BLaER1 (cell line): ENCODE measurements around the gene COL4A6.

Experiments used
- H3K27ac ChIP-seq: shearing (Covaris generic); formaldehyde crosslinking; 2 replicates; pipeline ENCODE4 v1.8.1; 2022
- H3K27me3 ChIP-seq: shearing (Covaris generic); formaldehyde crosslinking; 2 replicates; pipeline ENCODE4 v1.8.1; 2022
- H3K36me3 ChIP-seq: shearing (Covaris generic); formaldehyde crosslinking; 2 replicates; pipeline ENCODE4 v1.8.1; 2022
- H3K4me1 ChIP-seq: shearing (Covaris generic); formaldehyde crosslinking; 2 replicates; pipeline ENCODE4 v1.8.1; 2022
- H3K4me2 ChIP-seq: shearing (Covaris generic); formaldehyde crosslinking; 2 replicates; pipeline ENCODE4 v1.8.1; 2022
- H3K4me3 ChIP-seq: shearing (Covaris generic); formaldehyde crosslinking; 2 replicates; pipeline ENCODE4 v1.8.1; 2022
- H3K9ac ChIP-seq: shearing (Covaris generic); formaldehyde crosslinking; 2 replicates; pipeline ENCODE4 v1.8.1; 2022
- H3K9me3 ChIP-seq: shearing (Covaris generic); formaldehyde crosslinking; 2 replicates; pipeline ENCODE4 v1.8.1; 2022
- H4K20me1 ChIP-seq: shearing (Covaris generic); formaldehyde crosslinking; 2 replicates; pipeline ENCODE4 v1.8.1; 2022
- Cebpa-rat ChIP-seq: shearing (Covaris generic); IDR thresholded peaks from 2 replicates; pipeline ENCODE4 v1.8.1; 2022

COL4A6 gene

DNA sequence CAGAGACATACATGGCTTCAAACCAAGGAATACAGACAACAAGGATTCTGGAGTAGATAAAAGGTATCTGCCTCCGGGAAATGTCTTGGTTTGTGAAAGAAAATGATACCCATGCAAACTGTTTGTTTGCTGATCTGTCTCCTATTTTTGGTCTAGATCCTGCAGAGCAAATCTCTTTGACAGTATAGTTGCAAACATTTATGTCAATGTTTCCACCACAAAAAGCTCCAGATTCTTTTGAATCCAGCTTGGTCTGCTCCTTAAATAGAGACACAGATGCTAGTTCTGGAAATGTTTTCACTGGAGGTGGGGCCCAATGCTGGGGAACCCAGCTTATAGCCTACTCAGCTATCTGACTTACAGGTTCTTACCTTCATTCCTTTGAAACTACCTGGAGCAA is 226.9 kb downstream of the COL4A6 start:
- no peak overlapping the region for H3K9ac ChIP-seq
- H3K27me3 ChIP-seq: peaks cover 83% of the 10 kb centered on the region
- TF ChIP-seq Cebpa-rat: no peak
- H3K4me3 ChIP-seq: no peak overlapping the region
- H3K27ac ChIP-seq: no peak overlapping the region
- H3K36me3 ChIP-seq: no peaks in the 10 kb centered on the region
- H4K20me1 ChIP-seq: peaks cover 5% of the 10 kb centered on the region; the same call in 1 of the 2 replicates
- H3K4me1 ChIP-seq: no peaks in the 10 kb centered on the region
- H3K9me3 ChIP-seq: no peaks in the 10 kb centered on the region
- no peak overlapping the region for H3K4me2 ChIP-seq

DNA sequence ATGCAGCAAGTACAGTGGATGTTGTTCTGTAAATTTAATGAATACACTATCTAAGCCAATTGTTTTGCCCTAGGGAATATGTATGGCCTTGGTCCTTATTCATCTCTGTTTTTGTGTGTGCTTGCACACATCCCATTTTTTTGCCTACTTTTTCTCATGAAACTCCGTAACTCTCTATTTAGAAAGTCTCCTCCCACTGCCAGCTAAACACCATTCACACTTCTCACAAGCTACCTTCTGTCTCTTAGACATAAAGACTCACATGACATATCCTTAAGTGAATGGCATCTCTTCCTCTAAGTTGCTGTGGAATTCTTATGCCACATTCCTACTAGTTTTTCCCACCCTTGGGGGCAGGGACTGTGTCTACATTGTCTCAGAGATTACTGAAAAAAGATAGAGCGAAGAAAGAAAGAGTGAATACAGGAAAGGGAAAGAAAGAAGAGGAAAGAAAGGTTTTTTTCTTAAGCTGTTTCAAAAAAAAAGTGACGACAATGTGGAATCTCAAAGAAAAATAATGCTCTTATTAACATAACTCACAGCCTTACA is 229.1 kb downstream of the COL4A6 start:
- no peak overlapping the region for H3K27ac ChIP-seq
- no peaks in the 10 kb centered on the region for H3K36me3 ChIP-seq
- peaks cover 84% of the 10 kb centered on the region for H3K27me3 ChIP-seq
- no peaks in the 10 kb centered on the region for H3K9me3 ChIP-seq
- no peak overlapping the region for H3K4me2 ChIP-seq
- H4K20me1 ChIP-seq: peaks cover 5% of the 10 kb centered on the region; the same call in 1 of the 2 replicates
- no peak for TF ChIP-seq Cebpa-rat
- no peak overlapping the region for H3K9ac ChIP-seq
- no peaks in the 10 kb centered on the region for H3K4me1 ChIP-seq
- H3K4me3 ChIP-seq: no peak overlapping the region

DNA sequence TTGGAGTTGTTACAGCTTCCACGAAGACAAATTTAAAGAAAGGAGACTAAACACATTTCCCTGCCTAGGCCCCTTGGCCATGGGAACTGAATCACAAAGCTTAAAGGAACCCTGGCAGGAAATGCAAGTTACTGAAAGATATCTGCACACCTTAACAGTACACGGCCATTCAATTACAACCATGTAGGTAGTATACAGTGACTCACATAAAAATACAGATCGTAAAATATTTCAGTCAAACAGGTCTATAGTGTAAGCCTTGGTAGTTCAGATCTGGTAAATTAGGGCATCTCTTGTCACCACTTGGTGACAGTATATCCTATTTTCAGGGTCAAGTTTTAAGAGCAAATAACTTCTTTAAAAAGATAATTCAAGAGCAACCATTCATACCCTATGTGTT is 234.7 kb downstream of the COL4A6 start:
- H3K9me3 ChIP-seq: no peaks in the 10 kb centered on the region
- H3K27me3 ChIP-seq: peaks cover 87% of the 10 kb centered on the region
- no peak for TF ChIP-seq Cebpa-rat
- no peaks in the 10 kb centered on the region for H3K4me1 ChIP-seq
- H3K27ac ChIP-seq: no peak overlapping the region
- no peak overlapping the region for H3K9ac ChIP-seq
- H4K20me1 ChIP-seq: peaks cover 2% of the 10 kb centered on the region; the same call in 1 of the 2 replicates
- H3K4me2 ChIP-seq: no peak overlapping the region
- no peaks in the 10 kb centered on the region for H3K36me3 ChIP-seq
- no peak overlapping the region for H3K4me3 ChIP-seq

DNA sequence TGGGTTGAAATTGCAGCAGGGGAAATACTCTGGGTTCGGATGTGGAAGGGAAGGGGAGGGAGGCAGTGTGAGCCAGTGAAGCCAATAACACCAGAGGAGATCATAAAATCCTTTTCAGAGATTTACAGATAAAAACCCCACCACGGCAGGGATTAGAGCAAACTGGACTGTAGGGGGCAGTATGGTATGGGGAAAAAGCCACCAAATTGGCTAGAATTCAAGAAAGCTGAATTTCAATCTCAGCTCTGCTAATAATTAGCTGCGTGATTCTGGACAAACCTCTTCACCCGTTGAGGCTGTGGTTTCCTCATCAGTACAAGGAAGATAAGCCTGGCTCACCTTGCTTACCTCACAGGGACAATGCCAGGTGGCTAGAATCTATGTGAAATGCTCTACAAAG is 238.5 kb downstream of the COL4A6 start:
- Histone ChIP-seq H3K36me3 (no peaks in the 10 kb centered on the region), H4K20me1 (no peaks in the 10 kb centered on the region), H3K9ac (no peak overlapping the region), H3K27ac (no peak overlapping the region), H3K27me3 (peaks cover 94% of the 10 kb centered on the region), H3K4me2 (no peak overlapping the region), H3K4me1 (no peaks in the 10 kb centered on the region), H3K4me3 (no peak overlapping the region), H3K9me3 (no peaks in the 10 kb centered on the region)
- TF ChIP-seq Cebpa-rat: no peak

DNA sequence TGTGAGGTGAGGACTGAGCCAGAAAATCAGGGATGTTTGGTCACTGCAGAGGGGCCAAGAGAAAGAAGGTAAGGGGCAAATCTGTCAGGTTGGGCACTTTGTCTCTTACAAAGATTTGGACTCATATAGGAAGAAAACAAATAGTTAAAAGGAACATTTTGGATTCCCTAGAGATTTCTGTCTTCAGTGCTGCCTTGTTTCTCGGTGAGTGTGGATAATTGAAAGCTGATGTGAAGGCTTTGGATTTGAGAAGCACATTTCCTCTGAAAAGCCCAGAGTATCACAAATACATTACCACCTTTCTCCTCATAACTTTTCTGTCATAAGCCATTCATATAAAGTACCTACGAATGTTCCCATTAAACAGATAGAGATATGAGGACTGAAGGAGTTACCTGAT is 239.2 kb downstream of the COL4A6 start:
- no peaks in the 10 kb centered on the region for H4K20me1 ChIP-seq
- H3K27me3 ChIP-seq: peaks cover 94% of the 10 kb centered on the region

DNA sequence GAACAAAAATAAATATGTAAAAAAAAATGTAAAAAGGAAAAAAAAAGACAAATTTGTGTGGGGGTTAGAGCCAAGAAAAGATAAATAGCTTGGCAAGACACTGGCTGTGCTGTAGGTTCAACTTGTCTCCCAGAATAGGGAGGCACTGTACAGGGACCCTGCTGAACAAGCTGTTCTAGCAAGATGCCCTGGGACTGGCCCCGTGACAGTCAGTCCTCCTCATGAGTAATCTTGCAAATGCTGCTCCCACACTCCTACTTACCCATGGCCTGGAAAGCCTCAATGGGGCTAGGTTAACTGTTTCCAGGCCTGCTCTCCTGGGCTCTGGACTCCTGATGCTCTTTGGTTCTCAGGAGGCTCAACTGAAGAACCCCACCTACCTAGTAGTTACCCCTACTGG is 239.8 kb downstream of the COL4A6 start:
- H3K4me2 ChIP-seq: no peak overlapping the region
- TF ChIP-seq Cebpa-rat: no peak
- no peak overlapping the region for H3K4me3 ChIP-seq
- H4K20me1 ChIP-seq: no peaks in the 10 kb centered on the region
- no peaks in the 10 kb centered on the region for H3K4me1 ChIP-seq
- H3K9ac ChIP-seq: no peak overlapping the region
- H3K36me3 ChIP-seq: no peaks in the 10 kb centered on the region
- H3K27ac ChIP-seq: no peak overlapping the region
- peaks cover 91% of the 10 kb centered on the region for H3K27me3 ChIP-seq
- no peaks in the 10 kb centered on the region for H3K9me3 ChIP-seq

More for the DNA sequence above, 239.2 kb downstream of the COL4A6 start:
- Histone ChIP-seq H3K27ac (no peak overlapping the region), H3K4me2 (no peak overlapping the region), H3K9me3 (no peaks in the 10 kb centered on the region), H3K4me3 (no peak overlapping the region), H3K36me3 (no peaks in the 10 kb centered on the region), H3K4me1 (no peaks in the 10 kb centered on the region), H3K9ac (no peak overlapping the region)
- TF ChIP-seq Cebpa-rat: no peak

DNA sequence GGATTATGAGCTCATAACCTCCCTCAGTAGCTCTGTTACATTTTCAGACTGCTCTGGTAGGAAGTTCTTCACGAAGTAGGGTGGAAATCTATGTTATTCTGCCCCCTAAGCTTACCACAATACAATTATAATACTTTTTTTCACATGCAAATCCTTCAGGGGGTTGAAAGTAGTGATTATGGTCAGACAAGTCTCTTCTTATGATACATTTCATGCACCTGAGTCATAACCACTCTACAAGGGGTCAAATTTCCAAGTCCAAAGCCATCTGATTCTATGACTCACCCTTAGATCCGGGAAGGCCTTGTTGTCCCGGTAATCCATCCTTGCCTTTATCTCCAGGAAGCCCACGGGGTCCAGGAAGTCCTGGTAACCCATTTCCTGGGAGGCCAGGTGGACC is 251.4 kb downstream of the COL4A6 start:
- Histone ChIP-seq H3K9me3 (no peaks in the 10 kb centered on the region), H3K9ac (no peak overlapping the region), H3K36me3 (no peaks in the 10 kb centered on the region), H3K27ac (no peak overlapping the region), H3K4me1 (no peaks in the 10 kb centered on the region), H4K20me1 (no peaks in the 10 kb centered on the region; the same call in 1 of the 2 replicates), H3K4me3 (no peak overlapping the region), H3K27me3 (peaks cover 97% of the 10 kb centered on the region), H3K4me2 (no peak overlapping the region)
- no peak for TF ChIP-seq Cebpa-rat

DNA sequence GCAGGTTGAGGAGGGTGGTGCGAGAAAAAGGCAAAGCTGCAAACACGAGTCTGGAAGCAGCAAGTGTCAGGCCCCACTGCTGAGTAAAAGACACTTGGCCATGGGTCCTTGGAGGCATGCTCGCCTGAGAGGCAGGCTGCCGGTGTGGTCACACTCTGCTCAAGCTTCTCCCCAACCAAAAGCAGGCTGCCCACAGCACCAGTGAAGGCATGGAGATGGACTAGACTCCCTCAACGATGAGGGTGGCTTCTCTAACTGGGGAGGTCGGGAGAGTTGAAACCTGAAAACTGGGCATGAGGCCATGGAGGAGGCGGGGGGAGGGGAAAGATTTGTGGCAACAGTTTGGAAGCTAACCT is 260.1 kb downstream of the COL4A6 start:
- H3K36me3 ChIP-seq: no peaks in the 10 kb centered on the region
- no peak overlapping the region for H3K9ac ChIP-seq
- H3K9me3 ChIP-seq: no peaks in the 10 kb centered on the region

DNA sequence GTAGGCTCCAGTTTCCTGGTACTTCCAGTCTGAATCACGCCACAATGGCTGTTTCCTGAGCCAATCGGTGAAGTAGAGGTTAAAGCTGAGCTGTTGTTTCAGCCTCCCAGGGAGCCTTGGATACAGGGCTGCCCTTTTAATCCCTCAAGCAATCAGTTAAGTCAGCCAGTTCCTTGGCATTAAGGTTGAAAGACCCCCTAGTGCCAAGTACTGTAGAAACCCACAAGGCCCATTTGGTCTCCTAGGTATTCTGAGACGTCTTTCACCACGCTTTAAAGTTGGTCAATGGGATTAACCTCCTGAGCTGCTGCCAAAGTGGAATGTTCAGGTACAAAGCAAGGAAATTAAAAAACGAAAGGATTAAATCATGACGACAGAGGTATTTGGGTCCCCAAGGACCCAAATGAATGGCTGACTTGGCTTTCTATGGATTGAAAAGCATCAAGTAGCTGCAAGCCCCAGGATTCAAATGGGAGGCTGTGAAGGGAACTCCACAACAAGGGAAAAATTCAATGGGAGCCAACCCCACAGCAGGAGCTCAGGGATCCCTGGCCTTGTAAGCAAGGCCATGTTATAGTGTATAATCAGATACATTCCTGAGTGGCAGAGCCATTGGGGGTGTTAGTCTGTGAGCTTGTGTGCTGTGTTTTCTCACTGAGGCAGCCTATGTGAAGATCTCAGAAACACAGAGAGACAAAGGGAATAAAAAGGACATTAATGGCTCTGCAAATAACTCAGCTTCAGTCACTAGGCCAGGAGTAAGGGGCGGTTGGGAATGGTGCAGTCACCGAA is 260.7 kb downstream of the COL4A6 start:
- H3K36me3 ChIP-seq: no peaks in the 10 kb centered on the region
- no peaks in the 10 kb centered on the region for H3K4me1 ChIP-seq
- H3K27ac ChIP-seq: no peak overlapping the region
- H3K4me2 ChIP-seq: no peak overlapping the region
- peaks cover 6% of the 10 kb centered on the region; the same call in 1 of the 2 replicates for H4K20me1 ChIP-seq
- TF ChIP-seq Cebpa-rat: no peak
- H3K27me3 ChIP-seq: peaks cover 92% of the 10 kb centered on the region
- H3K9me3 ChIP-seq: no peaks in the 10 kb centered on the region
- no peak overlapping the region for H3K9ac ChIP-seq
- H3K4me3 ChIP-seq: no peak overlapping the region

More for the DNA sequence above, 260.1 kb downstream of the COL4A6 start:
- TF ChIP-seq Cebpa-rat: no peak
- Histone ChIP-seq H3K4me3 (no peak overlapping the region), H3K4me2 (no peak overlapping the region), H3K27ac (no peak overlapping the region), H3K4me1 (no peaks in the 10 kb centered on the region), H4K20me1 (peaks cover 6% of the 10 kb centered on the region; the same call in 1 of the 2 replicates), H3K27me3 (peaks cover 92% of the 10 kb centered on the region)

DNA sequence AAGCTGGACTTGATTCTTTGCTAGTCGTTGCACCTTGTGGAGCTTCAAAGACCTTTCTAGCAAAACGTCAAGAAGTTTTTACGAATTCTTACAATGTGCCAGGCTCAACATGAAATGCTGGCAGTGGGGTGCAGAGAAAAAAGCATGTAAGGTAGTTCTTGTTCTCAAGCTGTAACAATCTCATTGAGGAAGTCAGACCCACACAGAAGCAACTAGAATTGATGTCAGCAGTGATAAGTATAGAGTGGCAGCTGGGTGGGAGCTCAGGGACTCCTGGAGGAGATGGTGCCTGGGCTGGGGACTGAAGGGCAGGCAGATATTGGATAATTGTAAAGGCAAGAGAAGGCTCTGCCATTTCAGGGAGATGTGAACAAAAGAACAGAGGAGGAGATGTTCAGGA is 264.3 kb downstream of the COL4A6 start:
- no peaks in the 10 kb centered on the region for H3K9me3 ChIP-seq
- no peak for TF ChIP-seq Cebpa-rat
- H3K4me2 ChIP-seq: no peak overlapping the region
- no peaks in the 10 kb centered on the region for H4K20me1 ChIP-seq
- no peak overlapping the region for H3K27ac ChIP-seq
- no peak overlapping the region for H3K4me3 ChIP-seq
- no peaks in the 10 kb centered on the region for H3K4me1 ChIP-seq
- peaks cover 92% of the 10 kb centered on the region for H3K27me3 ChIP-seq
- H3K9ac ChIP-seq: no peak overlapping the region
- no peaks in the 10 kb centered on the region for H3K36me3 ChIP-seq
